ENCODE measurements around the gene SERPINA5.

The SERPINA5 gene

DNA sequence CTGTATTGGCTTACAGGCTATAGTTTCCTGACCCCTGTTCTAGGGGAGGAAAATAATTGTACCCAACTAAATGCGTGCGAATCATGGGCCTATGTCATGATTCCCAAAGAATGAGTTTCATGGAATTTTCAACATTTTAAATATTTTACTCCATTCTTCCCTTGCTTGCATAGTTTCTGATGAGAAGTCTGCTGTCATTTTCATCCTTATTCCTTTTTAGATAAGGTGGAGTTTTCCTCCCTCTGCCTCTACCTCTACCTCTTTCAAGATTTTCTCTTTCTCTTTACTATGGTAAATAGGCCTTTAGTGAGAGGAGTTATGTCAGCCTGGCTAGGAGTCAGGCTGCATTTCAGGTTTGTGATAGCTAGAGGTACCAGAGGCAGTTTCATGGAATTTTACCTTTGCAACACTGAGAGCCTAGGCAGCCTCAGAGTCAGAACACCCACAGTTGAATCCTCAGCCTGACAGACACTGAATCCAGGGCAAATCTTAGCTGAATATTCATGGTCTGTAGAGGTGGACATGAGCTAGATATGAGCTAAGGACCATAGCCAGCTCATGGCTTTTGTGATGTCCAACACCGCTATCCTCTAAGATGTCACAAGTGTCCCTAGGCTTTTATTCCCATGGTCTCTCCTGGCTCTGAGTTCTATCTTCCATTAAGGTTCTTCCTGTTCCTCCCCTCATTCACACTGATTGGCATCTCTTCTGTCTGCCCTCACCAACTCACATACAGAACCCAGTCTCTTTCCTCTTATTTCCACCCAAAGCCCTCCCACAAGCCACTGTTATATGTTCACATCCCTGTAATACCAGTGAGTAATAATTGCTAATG lies 37.0 kb downstream of the SERPINA5 start:
- peaks cover 0 to 3% of the 10 kb centered on the region in 2 donors for H3K27me3 ChIP-seq
- peaks cover 0 to 4% (median 0%) of the 10 kb centered on the region in 4 donors for H3K4me1 ChIP-seq
- H3K36me3 ChIP-seq, result peaks cover 0 to 55% (median 28%) of the 10 kb centered on the region in 3 donors
- DNase-seq, result no peak
- no peak overlapping the region for H3K27ac ChIP-seq
- intact Hi-C loops (cut with DNase I; ENCODE audit: low total_unique reads), result no loop called here
- peaks cover 0 to 26% (median 24%) of the 10 kb centered on the region in 3 donors for H3K9me3 ChIP-seq
- H3K4me3 ChIP-seq, result no peak overlapping the region
- TF ChIP-seq, protein P1, sequence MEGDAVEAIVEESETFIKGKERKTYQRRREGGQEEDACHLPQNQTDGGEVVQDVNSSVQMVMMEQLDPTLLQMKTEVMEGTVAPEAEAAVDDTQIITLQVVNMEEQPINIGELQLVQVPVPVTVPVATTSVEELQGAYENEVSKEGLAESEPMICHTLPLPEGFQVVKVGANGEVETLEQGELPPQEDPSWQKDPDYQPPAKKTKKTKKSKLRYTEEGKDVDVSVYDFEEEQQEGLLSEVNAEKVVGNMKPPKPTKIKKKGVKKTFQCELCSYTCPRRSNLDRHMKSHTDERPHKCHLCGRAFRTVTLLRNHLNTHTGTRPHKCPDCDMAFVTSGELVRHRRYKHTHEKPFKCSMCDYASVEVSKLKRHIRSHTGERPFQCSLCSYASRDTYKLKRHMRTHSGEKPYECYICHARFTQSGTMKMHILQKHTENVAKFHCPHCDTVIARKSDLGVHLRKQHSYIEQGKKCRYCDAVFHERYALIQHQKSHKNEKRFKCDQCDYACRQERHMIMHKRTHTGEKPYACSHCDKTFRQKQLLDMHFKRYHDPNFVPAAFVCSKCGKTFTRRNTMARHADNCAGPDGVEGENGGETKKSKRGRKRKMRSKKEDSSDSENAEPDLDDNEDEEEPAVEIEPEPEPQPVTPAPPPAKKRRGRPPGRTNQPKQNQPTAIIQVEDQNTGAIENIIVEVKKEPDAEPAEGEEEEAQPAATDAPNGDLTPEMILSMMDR (IDR thresholded peaks at IDR 0.05), result no peak

DNA sequence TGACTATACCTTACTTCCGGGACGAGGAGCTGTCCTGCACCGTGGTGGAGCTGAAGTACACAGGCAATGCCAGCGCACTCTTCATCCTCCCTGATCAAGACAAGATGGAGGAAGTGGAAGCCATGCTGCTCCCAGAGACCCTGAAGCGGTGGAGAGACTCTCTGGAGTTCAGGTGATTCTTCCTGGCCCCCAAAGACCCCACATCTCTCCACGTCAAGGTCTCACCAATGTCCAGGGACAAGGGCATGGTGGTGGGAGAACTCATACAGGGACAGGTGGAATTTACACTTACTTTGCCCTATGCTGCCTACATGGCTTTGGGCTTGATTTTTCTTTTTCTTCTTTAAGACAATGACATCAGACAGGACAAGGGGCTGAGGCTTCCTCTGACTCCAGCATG lies 38.1 kb downstream of the SERPINA5 start:
- intact Hi-C loops (cut with DNase I; ENCODE audit: low total_unique reads), result no loop called here
- peaks cover 0 to 65% (median 28%) of the 10 kb centered on the region in 3 donors for H3K36me3 ChIP-seq

DNA sequence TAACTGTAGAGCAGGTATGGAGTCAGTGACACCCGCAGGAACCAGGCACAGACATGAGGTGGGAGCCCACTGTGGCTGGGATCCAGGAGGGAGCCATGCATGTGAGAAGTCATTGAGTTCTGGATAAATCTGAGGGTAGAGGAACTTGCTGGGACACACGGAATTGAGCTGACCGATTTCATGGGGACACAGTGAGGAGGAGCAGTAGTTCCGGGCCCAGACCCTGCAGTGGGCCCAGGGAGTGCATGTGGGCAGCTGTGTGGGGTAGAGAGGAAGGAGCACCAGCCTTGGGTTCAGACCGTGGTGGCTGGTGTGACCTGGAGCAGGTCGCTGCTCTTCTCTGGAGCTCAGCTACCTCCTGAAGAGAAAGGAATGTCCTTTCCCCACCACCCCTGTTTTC lies 39.4 kb downstream of the SERPINA5 start:
- TF ChIP-seq, protein P1 (IDR thresholded peaks at IDR 0.05), result no peak
- Histone ChIP-seq H3K9me3 (peaks cover 0 to 26% (median 24%) of the 10 kb centered on the region in 3 donors), H3K27me3 (peaks cover 0 to 15% of the 10 kb centered on the region in 2 donors), H3K4me3 (no peak overlapping the region), H3K36me3 (peaks cover 0 to 65% (median 28%) of the 10 kb centered on the region in 3 donors), H3K27ac (no peak overlapping the region), H3K4me1 (no peaks in the 10 kb centered on the region)
- intact Hi-C loops (cut with DNase I; ENCODE audit: low total_unique reads), result no loop called here
- peak in 1 of 2 donors; percentile 16 for DNase-seq

More for the DNA sequence above, 38.1 kb downstream of the SERPINA5 start:
- H3K9me3 ChIP-seq, result peaks cover 0 to 26% (median 24%) of the 10 kb centered on the region in 3 donors
- H3K27me3 ChIP-seq, result peaks cover 0 to 13% of the 10 kb centered on the region in 2 donors
- TF ChIP-seq, protein P1 (IDR thresholded peaks at IDR 0.05), result no peak
- H3K27ac ChIP-seq, result no peak overlapping the region
- no peak for DNase-seq
- no peak overlapping the region for H3K4me3 ChIP-seq
- peaks cover 0 to 1% (median 0%) of the 10 kb centered on the region in 4 donors for H3K4me1 ChIP-seq

DNA sequence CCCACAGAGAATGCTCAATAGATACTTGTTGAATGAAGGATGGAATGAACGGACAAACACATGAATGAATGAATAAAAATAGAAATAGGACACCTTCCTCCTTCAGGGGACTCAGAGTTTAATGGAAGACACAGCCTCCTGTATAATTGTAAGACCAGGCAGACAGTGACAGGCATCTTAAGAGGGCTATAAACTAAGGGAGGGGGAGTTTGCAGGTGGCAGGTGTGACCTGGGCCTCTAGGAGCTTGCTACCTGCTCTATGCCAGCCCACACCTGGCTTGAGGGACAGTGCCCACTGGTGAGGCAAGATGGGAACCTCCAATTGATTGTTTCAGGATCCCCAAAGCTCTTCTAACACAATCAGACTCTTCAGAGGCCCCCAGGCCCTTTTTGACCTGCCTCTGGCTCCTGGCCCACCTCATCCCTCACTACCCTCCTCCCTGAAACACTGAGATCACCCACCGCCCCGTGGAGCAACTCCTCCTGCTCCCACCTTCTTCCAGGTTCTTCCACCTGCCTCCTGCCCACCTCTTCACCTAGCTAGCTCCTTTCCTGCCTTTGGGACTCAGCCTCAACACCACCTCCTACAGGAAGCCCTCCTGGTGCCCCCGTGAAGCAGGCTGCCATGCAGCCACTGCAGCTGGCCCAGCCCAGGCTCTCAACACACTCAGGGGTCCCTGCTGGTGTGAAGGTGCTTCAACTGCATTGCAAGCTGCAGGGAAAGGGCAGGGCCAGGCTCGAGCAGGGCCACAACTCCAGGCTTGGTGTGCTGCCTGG lies 40.3 kb downstream of the SERPINA5 start:
- peaks cover 0 to 26% (median 24%) of the 10 kb centered on the region in 3 donors for H3K9me3 ChIP-seq
- no peak overlapping the region for H3K27ac ChIP-seq
- no peaks in the 10 kb centered on the region for H3K4me1 ChIP-seq
- peaks cover 0 to 15% of the 10 kb centered on the region in 2 donors for H3K27me3 ChIP-seq
- TF ChIP-seq, protein P1 (IDR thresholded peaks at IDR 0.05), result no peak
- H3K4me3 ChIP-seq, result no peak overlapping the region
- intact Hi-C loops (cut with DNase I; ENCODE audit: low total_unique reads), result no loop called here
- DNase-seq, result peak in 1 of 2 donors; percentile 11
- H3K36me3 ChIP-seq, result peaks cover 0 to 58% (median 23%) of the 10 kb centered on the region in 3 donors

DNA sequence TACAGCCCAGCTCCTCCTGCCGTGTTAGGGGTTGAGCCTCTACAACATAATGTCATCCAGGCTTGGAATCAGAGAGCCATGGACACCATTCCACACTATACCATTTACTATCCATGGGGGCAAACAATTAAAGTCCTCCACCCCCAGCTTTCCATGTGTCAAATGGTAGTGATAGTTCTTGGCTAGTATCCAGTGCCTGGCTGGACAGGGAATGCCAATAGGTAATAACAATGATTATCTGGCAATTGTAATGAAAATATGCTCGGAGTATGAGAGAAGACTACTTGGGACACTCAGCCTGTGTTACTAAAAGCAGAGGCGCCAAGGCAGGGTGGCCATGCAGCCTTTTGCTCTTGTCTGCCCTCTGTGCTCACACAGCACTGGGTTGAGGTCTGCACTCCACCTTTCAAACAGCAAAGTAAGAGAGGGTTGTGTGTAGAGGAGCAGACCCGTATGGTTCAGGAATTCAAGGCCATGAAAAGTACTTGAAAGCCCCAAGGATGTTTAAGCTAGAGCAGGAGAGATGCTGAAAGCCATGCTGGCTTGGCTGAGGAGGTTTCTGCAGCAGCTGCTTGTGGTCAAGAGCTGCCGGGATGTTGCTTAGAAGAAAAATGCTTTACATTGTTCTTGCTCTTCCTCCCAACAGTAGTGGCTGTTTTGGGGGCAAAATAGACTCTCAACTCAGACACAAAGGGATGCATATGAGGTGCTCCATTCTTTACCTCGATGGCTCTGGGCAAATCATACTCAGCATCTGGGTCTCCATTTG lies 41.6 kb downstream of the SERPINA5 start:
- Histone ChIP-seq H3K9me3 (peaks cover 0 to 17% (median 12%) of the 10 kb centered on the region in 3 donors), H3K4me1 (no peaks in the 10 kb centered on the region), H3K27ac (no peak overlapping the region), H3K27me3 (peaks cover 0 to 21% of the 10 kb centered on the region in 2 donors), H3K36me3 (peaks cover 0 to 46% (median 12%) of the 10 kb centered on the region in 3 donors), H3K4me3 (no peak overlapping the region)
- TF ChIP-seq, protein P1 (IDR thresholded peaks at IDR 0.05), result no peak
- DNase-seq, result peak in 1 of 2 donors; percentile 3
- intact Hi-C loops (cut with DNase I; ENCODE audit: low total_unique reads), result no loop called here

Measured in tibial artery (tissue), 4 donors.